Stimulated activated memory B cell treated with anti-CD40 and anti-IgM and Interleukin-4, amounts not matched to agents 10 μg/mL and 1 μg/mL and 100 μg/mL, for 72 hours (primary cell): ENCODE results near the gene OTOP2.
"Not testable (repeated sequence)": the region's sequence is repeated elsewhere in the genome, so short reads cannot be mapped to it uniquely, and the experiment has no call there.

Experiments
- ATAC-seq: fragments of 150-1000 bp; cut with Tn5 transposase; 2 replicates; pipeline ENCODE4 v1.10.0; 2021
- H3K27ac Mint-ChIP-seq: one replicate; pipeline ENCODE4 v1.8.0; 2022; ENCODE audit warnings: mild to moderate bottlenecking, mixed read lengths
- H3K27me3 Mint-ChIP-seq: one replicate; pipeline ENCODE4 v1.8.0; 2022; ENCODE audit warnings: mixed read lengths
- H3K36me3 Mint-ChIP-seq: one replicate; pipeline ENCODE4 v1.8.0; 2022; ENCODE audit warnings: mixed read lengths
- H3K4me1 Mint-ChIP-seq: one replicate; pipeline ENCODE4 v1.8.0; 2022; ENCODE audit warnings: mixed read lengths
- H3K4me3 Mint-ChIP-seq: one replicate; pipeline ENCODE4 v1.8.0; 2022; ENCODE audit warnings: mild to moderate bottlenecking, moderate library complexity, mixed read lengths
- H3K9me3 Mint-ChIP-seq: one replicate; pipeline ENCODE4 v1.8.0; 2022; ENCODE audit warnings: mixed read lengths

Gene OTOP2

DNA sequence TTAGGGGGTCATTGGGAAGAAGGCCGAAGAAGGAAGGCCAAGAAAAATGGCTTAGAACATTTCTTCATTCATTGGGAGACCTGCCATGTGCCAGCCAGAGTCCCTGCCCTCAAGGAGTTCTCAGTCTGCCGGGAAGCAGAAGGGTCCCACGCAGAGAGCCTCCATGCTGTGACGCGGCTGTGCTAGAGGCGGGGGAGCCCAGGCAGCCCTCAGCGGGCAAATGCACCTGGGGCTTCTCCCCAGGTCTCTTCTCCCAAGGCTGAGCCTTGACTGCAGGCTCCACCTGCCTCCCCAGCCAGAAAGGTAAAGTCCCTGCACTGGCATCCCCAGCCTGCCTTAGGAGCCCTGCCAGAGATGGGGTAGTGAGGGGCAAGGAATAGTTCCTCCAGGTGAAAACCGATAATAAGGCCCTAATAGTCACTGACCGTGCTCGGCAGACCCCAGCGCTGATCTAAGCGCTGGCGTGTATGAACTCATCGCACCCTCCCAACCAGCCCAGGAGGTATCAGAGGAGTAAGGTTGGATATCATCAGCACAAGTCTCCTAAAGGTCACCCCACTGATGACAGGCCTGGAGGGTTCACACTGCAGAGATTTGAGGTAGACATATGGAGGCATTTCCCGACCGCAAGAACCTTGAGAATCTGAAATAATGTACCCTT lies 57.4 kb downstream of the OTOP2 start:
- H3K4me3 Mint-ChIP-seq, result peak overlapping the region; percentile 78
- peak overlapping the region; percentile 40 for H3K27ac Mint-ChIP-seq
- peaks cover 13% of the 10 kb centered on the region for H3K4me1 Mint-ChIP-seq
- no peak for ATAC-seq
- peaks cover 61% of the 10 kb centered on the region for H3K27me3 Mint-ChIP-seq
- no peaks in the 10 kb centered on the region for H3K36me3 Mint-ChIP-seq
- H3K9me3 Mint-ChIP-seq, result no peaks in the 10 kb centered on the region

GRCh38 chr17:74981979-74982662 lies 58.0 kb downstream of the OTOP2 start:
- H3K27ac Mint-ChIP-seq, result peak overlapping the region; percentile 40
- peaks cover 61% of the 10 kb centered on the region for H3K27me3 Mint-ChIP-seq

DNA sequence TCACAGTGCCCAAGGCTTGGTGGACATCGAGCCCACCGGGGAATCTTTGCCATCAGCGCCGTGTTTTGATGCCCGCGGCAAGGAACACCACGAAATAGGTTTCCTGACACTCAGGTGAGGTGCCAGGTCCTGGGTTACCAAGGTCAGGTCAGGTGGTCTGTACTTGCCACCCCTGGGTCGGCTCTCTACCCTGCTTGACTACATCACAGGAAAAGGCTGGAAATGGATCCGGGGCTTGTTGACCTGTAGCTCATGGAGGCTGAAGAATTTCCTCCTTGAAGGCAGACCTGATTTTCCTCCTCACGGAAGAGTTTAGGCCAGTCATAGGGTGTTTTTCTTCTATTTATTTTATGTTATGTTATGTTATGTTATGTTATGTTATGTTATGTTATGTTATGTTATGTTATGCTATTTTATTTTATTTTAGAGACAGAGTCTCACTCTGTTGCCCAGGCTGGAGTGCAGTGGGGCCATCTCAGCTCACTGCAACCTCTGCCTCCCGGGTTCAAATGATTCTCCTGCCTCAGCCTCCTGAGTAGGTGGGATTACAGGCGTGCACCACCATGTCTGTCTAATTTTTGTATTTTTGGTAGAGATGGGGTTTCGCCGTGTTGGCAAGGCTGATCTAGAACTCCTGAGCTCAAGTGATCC lies 58.7 kb downstream of the OTOP2 start:
- H3K36me3 Mint-ChIP-seq, H3K9me3 Mint-ChIP-seq, ATAC-seq: not testable (repeated sequence)
- Mint-ChIP-seq H3K4me1 (peaks cover 22% of the 10 kb centered on the region), H3K27me3 (peaks cover 65% of the 10 kb centered on the region), H3K27ac (peak overlapping the region; percentile 40), H3K4me3 (peak overlapping the region; percentile 78)

More at GRCh38 chr17:74981979-74982662, 58.0 kb downstream of the OTOP2 start:
- H3K36me3 Mint-ChIP-seq, result no peaks in the 10 kb centered on the region
- no peaks in the 10 kb centered on the region for H3K9me3 Mint-ChIP-seq
- peak overlapping the region; percentile 78 for H3K4me3 Mint-ChIP-seq
- H3K4me1 Mint-ChIP-seq, result peaks cover 20% of the 10 kb centered on the region
- ATAC-seq, result peak; percentile 92
